GM18508 (cell line): Measurements from ENCODE around the gene MFAP5.
"Not testable (repeated sequence)": the region's sequence is repeated elsewhere in the genome, so short reads cannot be mapped to it uniquely, and the experiment has no call there.

Experiments
- ATAC-seq: cut with Tn5 transposase; IDR thresholded peaks from one replicate; pipeline ENCODE4 v1.9.1; 2021; ENCODE audit warnings: moderate number of reproducible peaks; ENCODE audit not compliant: insufficient read depth, unreplicated experiment

The MFAP5 gene

GRCh38 chr12:8676651-8677050 is 14.0 kb upstream of the MFAP5 start:
- no peak for ATAC-seq

DNA sequence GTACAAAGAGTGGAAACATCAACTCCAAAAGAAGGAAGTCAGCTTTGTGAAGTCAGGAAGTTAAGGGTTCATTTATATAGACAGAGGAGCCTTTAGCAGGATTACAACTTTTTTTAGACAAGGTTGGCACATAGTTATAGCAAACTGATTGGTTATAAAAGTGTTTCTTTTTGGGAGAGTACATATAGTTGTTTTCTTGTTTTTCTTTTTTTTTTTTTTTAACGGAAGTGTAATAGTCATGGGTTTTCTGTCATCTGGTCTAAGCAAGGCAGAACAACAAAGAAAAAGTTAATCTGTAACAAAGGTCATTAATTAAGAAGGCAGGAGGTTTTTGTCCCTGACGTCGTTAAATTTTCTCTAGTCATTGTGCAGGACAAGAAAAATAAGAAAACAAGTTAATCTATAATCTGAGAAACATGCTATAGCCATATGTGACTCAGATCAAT is 13.0 kb upstream of the MFAP5 start:
- peak; percentile 50 for ATAC-seq

GRCh38 chr12:8672381-8672780 is 9.8 kb upstream of the MFAP5 start:
- ATAC-seq = no peak

- ATAC-seq = no peak
These were observed 5.8 kb upstream of the MFAP5 start for GRCh38 chr12:8668441-8668840.

DNA sequence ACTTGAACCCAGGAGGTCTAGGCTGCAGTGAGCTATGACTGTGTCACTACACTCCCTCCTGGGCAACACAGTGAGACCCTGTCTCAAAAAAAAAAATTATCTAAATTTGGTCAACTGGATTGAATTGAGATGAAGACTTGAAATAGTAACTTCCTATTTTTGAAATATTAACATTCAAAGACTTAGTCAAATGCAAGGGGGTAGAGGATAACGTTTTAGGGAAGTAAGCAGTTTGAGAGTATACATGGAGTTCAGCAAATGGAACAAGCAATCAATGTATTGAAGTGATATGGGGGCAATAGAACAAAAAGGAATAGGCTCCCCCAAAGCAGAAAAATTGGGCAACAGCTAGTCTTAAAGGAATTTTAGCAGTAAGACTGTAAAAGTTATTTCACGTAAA is 4.6 kb upstream of the MFAP5 start:
- no peak for ATAC-seq

- ATAC-seq = no peak
These were observed 3.1 kb upstream of the MFAP5 start for GRCh38 chr12:8665759-8666158.

GRCh38 chr12:8664228-8664913 is 1.7 kb upstream of the MFAP5 start:
- no peak for ATAC-seq

GRCh38 chr12:8661751-8662150 is 875 bp downstream of the MFAP5 start:
- no peak for ATAC-seq

DNA sequence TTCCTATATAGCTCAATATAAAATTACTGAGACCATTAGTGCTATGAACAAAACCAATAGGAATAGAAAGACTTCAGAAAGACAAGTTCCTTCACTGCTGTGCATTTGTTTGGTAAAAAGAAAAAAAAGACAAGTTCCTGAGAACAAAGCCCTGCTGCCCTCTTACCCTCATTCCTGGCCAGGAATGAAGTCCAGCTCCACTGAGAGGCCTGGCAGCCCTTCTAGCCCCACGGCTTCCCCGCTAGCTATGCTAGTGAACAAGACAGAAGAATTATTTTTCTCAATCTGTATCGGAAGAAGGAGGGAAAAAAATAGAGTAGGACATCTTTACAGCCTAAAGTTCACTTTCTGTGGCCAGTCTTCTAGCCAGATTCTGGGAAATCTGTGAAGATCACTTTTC is 1.6 kb downstream of the MFAP5 start:
- no peak for ATAC-seq

GRCh38 chr12:8658346-8658745 is 4.3 kb downstream of the MFAP5 start:
- no peak for ATAC-seq

DNA sequence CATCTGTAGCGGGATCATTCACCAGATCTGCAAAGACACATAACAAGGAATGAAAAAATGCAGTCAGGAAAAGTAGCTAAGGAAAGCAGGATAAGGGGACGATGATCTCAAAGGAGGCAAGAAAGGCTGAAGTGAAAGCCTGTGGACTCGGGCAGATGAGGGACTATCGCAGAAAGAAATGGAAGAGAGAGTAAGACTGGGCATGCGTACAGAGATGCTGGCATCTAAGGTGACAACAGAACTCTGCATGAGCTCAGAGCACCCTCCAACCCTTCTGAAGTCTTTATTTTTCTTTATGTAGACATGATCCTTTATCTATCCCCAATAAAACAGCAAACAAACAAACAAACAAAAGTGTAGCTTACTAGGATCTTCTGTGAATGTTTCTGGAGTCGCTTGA is 7.2 kb downstream of the MFAP5 start:
- no peak for ATAC-seq

DNA sequence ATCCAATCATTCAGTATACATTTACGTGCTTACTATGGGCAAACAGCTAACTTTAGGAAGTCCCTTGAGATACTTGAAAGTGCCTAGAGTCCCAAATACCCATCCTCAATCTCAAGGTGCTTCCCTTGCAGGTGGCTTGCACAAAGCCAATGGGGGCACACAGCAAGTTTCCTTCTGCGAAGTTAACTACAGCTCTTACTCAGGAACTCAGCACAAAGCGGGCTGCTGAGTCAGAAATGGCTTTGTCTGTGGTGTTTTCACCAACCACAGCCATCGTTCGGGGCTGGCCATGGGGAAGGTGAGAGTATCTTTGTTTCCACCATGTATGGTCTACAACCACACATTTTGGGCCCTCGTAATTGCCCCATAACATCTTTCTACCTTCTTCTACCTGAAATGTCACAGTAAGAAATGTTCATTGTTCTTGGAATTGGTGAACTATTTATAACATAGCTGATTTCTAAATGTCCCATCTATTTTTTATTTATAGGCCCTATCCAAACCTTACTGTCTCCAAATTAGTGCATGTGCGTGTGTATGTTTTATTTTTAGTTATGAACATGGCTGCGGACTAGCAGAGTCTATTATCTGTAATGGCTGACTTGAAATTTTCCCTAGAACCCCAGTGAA is 13.9 kb downstream of the MFAP5 start:
- ATAC-seq = peak; percentile 52

GRCh38 chr12:8647968-8648367 is 14.7 kb downstream of the MFAP5 start:
- no peak for ATAC-seq

DNA sequence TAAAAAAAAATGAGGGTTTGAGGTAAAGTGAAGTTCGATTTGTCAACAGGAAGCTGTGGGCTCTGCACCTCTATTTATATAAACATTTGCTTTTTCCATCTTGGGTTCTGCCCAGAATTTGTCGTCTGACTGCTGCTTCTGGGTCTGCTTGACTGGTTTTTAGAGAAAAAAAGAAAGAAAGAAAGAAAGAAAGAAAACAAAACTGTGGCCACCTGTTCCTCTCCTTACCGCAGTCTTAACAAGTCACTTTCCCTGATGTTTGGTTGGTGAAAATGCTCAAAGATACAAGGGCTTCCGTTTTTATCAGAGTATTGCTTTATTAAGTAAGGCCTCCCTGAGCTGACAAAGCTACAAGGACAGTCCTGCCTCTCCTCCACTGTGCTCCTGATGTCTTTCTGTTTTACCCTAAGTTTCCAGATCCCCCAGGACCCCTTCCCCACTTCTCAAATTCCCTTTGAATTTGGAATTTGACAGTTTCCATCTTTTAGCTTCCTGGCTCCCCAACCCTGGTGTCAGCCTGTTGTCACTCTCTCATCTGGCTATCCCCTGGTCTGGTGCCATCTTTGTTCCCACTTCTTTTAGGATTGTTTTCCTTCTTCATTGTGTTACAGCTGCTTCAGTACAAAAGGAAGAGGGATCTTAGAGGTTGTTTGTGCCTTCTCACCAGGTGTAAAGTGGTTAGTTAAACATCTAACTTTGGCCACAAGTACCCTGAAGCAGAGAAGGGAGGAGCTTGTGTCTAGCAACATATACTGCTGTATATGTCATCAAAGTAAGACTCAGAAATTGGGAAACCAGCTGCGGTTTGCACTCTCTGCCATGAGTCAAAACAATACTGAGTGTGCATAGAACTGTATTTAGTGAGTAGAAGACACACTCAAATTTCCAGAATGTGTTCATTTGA is 18.0 kb downstream of the MFAP5 start:
- no peak for ATAC-seq

DNA sequence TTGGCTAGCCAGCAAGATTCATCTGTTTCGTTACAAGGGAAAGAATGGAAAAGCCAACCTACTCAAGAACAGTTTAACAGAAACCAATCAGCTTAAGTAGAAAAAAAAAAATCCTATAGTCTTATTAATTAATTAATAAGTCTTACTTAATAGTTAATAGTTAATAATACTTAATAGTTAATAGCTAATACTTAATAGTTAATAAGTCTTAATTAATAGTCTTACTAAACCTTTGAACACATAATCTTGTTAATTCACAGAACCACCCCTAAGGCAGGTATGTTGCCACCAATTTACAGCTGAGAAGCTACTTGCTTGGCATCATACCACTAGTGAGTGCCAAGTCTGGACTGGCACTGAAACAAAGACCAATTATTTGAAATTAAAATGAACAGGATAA is 19.9 kb downstream of the MFAP5 start:
- no peak for ATAC-seq

DNA sequence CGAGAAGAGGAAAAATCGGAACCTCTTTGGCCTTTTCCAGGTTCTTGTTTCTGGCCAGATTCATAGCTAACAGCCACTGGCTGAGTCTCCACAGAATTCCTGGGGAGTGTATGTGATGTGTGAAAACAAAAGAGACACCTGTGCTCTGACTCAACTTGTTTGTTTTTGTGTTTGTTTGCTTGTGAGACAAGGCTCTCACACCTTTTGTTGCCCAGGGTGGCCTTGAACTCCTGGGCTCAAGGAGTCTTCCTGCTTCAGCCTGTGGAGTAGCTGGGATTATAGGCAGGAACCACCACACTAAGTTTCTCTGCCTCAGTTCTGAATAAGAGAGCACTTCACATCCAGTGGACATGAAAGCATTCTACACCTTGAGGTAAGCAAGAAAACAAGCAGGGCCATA is 22.7 kb downstream of the MFAP5 start:
- ATAC-seq = no peak

GRCh38 chr12:8638951-8639350 is 23.7 kb downstream of the MFAP5 start:
- no peak for ATAC-seq

DNA sequence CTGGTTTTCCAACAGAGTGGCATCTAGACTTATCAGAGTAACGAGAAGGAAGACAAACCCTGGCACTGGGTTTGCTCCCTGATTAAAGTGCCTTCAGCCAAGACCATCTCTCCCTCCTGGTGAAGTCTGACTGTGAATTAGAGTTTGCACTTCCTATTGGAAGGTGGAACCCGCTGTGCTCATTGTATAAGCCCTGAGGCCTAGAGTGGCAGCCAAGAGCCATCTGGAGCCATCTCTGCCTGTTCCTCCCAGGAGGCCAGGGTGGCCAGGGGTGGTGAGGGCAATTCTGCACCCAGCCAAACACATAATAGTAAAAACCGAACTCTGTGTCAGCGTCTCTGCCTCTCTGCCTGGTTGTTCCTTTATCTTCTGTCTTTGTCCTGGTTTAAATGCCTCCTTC is 25.0 kb downstream of the MFAP5 start:
- ATAC-seq = no peak

- no peak for ATAC-seq
These were observed 25.4 kb downstream of the MFAP5 start for GRCh38 chr12:8637244-8637643.

GRCh38 chr12:8636581-8636980 is 26.0 kb downstream of the MFAP5 start:
- no peak for ATAC-seq

DNA sequence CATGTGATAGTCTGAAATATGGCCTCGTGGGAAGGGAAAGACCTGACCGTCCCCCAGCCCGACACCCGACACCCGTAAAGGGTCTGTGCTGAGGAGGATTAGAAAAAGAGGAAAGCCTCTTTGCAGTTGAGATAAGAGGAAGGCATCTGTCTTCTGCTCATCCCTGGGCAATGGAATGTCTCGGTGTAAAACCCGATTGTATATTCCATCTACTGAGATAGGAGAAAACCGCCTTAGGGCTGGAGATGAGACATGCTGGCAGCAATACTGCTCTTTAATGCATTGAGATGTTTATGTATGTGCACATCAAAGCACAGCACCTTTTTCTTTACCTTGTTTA is 26.6 kb downstream of the MFAP5 start:
- not testable (repeated sequence) for ATAC-seq
